Measurements from ENCODE around the gene UGT1A1.

Gene UGT1A1

GRCh38 chr2:233800208-233800607, 40.1 kb downstream of the UGT1A1 start:
- TF ChIP-seq, protein P1, sequence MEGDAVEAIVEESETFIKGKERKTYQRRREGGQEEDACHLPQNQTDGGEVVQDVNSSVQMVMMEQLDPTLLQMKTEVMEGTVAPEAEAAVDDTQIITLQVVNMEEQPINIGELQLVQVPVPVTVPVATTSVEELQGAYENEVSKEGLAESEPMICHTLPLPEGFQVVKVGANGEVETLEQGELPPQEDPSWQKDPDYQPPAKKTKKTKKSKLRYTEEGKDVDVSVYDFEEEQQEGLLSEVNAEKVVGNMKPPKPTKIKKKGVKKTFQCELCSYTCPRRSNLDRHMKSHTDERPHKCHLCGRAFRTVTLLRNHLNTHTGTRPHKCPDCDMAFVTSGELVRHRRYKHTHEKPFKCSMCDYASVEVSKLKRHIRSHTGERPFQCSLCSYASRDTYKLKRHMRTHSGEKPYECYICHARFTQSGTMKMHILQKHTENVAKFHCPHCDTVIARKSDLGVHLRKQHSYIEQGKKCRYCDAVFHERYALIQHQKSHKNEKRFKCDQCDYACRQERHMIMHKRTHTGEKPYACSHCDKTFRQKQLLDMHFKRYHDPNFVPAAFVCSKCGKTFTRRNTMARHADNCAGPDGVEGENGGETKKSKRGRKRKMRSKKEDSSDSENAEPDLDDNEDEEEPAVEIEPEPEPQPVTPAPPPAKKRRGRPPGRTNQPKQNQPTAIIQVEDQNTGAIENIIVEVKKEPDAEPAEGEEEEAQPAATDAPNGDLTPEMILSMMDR (IDR thresholded peaks at IDR 0.05; ENCODE audit: extremely low read depth, missing control alignments), result no peak
- no peak for DNase-seq (ENCODE audit: low spot score)

- TF ChIP-seq, protein P1 (IDR thresholded peaks at IDR 0.05; ENCODE audit: extremely low read depth, missing control alignments), result no peak
- no peak for DNase-seq (ENCODE audit: low spot score)
These were observed 41.5 kb downstream of the UGT1A1 start for GRCh38 chr2:233801357-233802131.

- TF ChIP-seq, protein P1 (IDR thresholded peaks at IDR 0.05; ENCODE audit: extremely low read depth, missing control alignments), result no peak
- no peak for DNase-seq (ENCODE audit: low spot score)
These were observed 42.2 kb downstream of the UGT1A1 start for GRCh38 chr2:233802132-233802815.

- DNase-seq (ENCODE audit: low spot score), result no peak
- TF ChIP-seq, protein P1 (IDR thresholded peaks at IDR 0.05; ENCODE audit: extremely low read depth, missing control alignments), result no peak
These were observed 43.3 kb downstream of the UGT1A1 start for GRCh38 chr2:233803292-233803911.

DNA sequence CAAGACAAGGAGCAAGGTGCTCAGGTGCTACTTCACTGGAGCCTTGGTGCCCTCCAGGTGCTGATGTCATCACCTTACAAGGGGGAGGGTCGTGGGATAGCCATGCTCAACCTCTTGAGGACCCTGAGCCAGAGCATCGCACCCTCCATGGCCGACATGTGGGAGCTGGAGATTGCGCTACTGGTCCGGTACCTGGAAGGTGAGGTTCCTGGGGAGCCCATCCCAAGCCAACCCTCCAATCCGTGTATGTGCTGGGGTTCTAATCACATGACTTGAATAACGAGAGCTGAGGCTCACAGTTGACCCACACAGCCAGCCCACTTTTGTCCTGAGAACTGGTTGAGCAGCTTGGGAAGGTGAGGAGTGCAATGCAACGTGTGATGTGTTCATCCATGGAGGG, 43.9 kb downstream of the UGT1A1 start:
- no peak for DNase-seq (ENCODE audit: low spot score)
- TF ChIP-seq, protein P1 (IDR thresholded peaks at IDR 0.05; ENCODE audit: extremely low read depth, missing control alignments), result no peak

- TF ChIP-seq, protein P1 (IDR thresholded peaks at IDR 0.05; ENCODE audit: extremely low read depth, missing control alignments), result no peak
- no peak for DNase-seq (ENCODE audit: low spot score)
These were observed 47.3 kb downstream of the UGT1A1 start for GRCh38 chr2:233807215-233807865.
